ENCODE results near the gene PPT2.

DNA sequence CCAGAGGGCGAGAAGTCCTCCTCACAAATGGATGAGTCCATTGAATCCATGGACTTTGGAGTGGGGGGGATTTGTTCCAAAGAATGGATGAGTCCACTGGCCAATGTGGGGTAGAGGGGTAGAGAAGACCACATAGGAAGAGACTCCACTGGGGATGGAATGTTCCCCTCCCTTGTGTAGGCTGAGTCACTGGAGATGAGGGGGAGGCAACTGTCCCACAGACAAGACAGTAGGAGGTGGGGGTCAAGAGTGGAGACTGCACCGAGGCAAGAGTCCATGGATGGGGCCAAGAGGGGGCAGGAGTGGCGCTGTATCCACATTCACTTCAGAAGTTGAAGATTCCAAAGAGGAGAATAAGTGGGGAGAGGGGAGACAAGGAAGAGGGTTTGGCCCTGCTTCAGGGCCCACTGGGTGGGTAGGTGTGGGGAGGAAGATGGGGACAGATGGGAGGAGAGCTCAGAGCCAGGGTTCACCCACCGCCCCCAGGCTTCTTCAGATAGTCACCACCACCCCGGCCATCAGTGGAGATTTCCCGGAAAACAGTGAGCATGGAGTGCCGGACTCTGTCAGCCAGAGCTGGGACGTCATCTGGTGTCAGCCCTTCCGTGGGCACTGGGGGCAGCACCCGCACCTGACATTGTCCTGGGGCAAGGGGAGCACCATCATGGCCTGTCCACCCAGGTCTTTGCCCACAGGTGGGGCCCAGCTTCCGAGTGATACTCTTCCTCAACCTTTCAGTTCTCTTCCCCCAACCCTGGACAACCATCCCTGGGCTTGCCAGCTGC is 15.1 kb downstream of the PPT2 start:
- TF ChIP-seq CTCF (IDR thresholded peaks at IDR 0.05; ENCODE audit: low read length) (no peak), EZH2 (optimal IDR thresholded peaks at IDR 0.05; ENCODE audit: low read depth, low read length) (no peak), EZH2phosphoT487 (IDR thresholded peaks at IDR 0.05; ENCODE audit: low read length) (no peak)
